GM18526 (cell line): ENCODE measurements around the gene SLC66A2.

Source experiments
- POLR2A ChIP-seq: IDR thresholded peaks from 3 replicates; pipeline ENCODE4 v1.6.1; 2011; ENCODE audit not compliant: insufficient read length; ENCODE audit errors: extremely low read depth

Gene SLC66A2

GRCh38 chr18:79881695-79882094, 69.8 kb downstream of the SLC66A2 start:
- TF ChIP-seq POLR2A = no peak

- no peak for TF ChIP-seq POLR2A
Measured at GRCh38 chr18:79879566-79879965, 71.9 kb downstream of the SLC66A2 start.

DNA sequence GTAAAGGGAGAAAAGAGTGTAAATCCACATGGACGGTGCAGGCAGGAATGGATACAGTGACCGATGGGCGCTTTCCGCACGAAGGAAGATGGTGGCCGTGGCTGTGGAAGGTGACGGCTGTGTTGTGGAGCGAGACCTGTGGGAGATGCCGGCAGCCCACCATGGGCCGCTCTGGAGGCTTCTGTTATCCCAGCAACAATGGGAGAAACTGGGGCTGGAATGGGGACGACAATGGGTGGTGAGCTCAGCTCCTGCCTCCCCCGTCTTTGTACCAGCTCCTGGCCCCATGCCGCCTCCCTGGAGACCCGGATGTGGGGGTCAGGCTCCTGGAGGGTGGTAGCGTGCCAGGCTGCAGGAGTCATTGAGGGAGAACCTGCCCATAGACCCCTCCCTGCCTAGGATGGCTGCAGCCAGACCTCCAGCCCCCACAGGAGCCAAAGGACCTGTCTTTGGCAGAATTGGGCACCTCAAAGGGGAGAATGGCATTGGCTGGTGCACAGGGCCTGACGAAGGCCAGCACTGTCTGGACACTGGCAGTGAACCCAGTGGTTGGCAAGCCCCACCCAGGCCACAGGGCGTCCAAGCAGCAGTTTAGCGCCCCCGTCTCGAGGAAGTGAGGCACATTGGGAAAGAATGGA, 72.6 kb downstream of the SLC66A2 start:
- no peak for TF ChIP-seq POLR2A

- TF ChIP-seq POLR2A = no peak
Measured at GRCh38 chr18:79877163-79878091, 74.0 kb downstream of the SLC66A2 start.

GRCh38 chr18:79876497-79876896, 75.0 kb downstream of the SLC66A2 start:
- TF ChIP-seq POLR2A = no peak

GRCh38 chr18:79875931-79876461, 75.5 kb downstream of the SLC66A2 start:
- no peak for TF ChIP-seq POLR2A

- no peak for TF ChIP-seq POLR2A
Measured at GRCh38 chr18:79875531-79875919, 75.9 kb downstream of the SLC66A2 start.

DNA sequence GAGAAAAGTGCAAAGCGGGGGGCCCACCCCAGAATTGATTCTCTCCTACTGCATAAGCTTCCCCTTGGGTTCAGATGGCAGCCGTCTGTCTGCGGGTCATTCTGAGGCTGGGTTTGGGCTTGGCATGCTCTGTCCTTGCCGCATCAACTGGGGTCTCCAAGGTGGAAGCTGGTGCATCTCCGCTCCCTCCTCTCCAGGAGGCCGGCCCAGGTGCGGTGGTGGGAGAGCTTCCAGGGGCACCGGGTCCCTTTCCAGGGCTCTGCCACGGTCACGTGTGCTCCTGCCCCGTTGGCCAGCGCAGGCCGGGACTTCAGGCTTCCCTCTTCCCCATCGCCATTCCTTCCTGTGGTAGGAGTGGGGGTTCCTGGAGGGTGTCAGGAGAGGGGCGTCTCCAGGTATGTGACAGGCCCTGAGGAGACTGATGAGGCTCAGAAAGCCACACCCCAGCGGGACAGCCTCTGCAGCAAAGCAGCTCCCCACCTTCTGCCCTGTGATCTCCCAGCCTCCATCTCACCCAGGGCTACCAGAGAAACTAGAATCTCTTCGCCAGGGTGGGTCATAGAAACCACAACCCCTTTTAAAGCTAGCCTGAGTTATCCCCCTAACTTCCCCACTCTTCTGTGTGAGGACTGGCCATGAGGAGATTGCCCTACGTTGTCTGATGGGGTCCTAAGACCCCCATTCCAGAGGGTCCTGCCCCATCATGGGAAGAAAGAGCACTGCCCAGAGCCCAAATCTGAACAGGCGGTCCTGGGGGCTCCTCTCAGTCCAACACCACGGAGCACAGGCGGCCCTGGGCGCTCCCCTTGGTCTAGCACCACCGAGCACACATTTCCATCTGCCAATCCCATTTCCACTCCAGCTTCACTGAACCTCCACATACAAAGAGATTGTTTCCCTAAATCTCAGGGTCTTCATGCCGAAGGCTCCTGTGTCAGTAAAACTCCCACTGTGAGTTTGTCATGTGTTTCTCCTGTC, 76.6 kb downstream of the SLC66A2 start:
- no peak for TF ChIP-seq POLR2A

DNA sequence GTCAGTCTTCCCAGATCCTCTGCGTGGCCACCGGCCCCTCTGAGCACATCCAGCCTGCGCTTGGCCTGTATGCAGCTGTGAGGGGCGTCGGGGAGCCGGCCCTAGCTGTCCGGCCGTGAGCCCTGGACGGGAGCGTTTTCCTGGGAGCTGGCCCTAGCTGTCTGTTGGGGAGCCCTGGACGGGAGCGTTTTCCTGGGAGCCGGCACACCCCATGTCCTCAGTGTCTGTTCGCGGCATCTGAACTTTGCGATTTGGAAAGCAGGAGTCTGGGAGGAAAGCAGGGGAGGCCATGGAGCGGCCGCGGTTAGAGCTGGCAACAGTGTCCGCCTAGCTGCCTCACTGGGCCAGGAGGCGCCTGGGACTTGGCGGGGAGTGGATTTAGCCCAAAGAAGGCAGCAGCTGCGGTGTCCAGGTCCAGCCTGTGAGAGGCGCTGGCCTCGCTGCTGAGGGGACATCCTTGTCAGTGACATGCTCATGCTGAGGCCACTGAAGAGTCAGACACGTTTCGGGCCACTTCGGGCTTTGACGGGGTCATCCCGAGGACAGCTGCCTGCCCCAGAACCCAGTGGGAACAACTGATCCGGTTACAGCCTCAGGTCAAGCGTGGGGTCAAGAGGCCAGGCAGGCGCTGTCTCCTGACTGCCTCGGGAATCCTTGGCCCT, 77.9 kb downstream of the SLC66A2 start:
- no peak for TF ChIP-seq POLR2A

DNA sequence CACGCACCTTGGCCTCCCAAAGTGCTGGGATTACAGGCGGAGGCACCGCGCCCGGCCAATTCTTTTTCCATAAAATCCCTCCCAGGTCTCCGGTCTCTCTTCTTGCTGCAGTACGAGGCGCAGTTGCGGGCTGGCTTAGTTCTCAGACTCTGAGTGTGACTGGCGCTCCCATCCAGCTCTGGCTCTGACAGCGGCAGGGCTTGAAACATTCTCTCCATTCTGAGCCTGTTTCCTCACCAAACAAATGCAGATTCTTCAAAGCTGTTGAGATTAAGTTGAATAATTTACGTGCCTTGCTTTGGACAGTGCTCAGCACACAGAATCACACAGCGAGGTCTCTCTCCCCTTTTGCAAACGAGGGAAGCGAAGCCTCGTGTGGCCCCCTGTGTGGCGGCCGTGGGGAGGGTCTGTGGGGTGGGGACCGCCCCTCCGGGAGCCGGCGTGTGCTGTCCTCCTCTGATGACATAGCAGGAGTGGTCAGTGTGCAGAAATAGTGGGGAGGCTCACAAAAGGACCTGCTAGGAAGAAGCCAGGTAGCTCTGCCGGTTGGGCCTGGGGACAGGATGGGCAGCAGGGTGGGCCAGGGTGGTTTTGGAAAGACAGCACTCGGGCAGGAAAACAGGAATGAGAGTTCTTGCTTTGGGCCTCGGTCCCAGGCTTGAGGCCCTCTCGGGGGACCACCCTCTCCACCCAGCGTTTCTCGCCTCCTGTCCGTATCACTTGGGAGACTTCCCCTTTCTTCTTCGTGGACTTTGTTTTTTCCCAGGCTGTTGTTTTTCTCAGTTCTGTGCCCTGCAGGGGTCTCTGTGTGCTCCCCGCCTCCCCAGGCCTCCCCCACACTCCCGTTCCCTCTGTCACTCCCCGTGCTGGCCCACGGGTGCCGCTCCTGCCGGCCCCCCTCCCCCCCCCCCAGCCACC, 78.7 kb downstream of the SLC66A2 start:
- no peak for TF ChIP-seq POLR2A

DNA sequence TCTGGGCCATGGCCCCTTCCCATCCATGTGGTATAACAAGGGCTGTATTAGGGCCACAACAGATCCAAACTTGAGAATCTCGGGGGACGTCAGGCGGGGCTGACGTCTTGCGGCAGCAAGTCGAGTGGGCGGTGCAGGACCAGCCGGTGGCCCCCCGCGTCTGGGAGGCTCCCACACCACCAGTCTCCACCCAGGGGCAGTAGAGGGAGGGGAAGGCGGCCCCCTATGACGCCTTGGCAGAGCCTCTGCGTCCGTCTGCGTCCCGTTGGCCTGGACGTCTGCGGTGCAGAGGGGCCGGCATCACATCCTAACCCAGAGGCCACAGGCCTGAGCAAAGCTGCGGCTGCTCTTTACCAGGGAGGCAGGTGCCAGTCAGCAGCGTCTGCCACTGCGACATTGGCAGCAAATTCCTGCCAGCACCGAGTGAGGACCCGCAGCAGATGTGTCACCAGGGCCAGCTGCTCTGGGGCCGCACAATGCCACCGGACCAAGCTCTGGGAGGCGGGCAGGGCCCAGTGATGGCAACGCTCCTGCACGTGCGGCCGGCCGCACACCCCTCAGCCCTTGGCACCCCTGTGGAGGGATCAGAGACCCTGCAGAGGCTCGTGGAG, 79.9 kb downstream of the SLC66A2 start:
- no peak for TF ChIP-seq POLR2A

DNA sequence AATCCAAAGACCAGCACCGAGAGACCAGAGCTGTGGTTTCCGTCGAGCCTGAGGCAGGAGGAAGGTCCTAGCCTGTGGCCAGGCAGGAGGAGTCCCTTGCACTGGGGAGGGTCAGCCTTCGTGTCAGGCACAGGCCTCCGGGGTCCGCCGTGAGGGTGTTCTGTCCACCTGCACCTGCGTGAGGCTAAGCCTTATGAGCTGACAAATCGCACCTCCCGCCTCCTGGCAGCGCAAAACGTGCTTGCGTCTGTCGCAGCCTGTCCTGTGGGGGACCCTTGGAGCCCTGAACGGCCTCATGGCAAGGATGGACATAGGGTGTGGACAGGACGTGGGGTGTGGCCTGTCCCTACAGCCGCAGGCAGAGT, 80.4 kb downstream of the SLC66A2 start:
- no peak for TF ChIP-seq POLR2A

GRCh38 chr18:79870301-79871025, 81.0 kb downstream of the SLC66A2 start:
- TF ChIP-seq POLR2A = no peak
